Thyroid gland (tissue), 4 donors: ENCODE results near the gene EXOC1. TPM values are rescaled to one million over a fixed set of nuclear protein-coding genes. Genes with fewer than 3 reads are reported as not detected.

ENCODE experiments used
- DNase-seq, 2 donors: peaks; one replicate each; pipeline ENCODE4 v3.0.0-alpha.2; 2019
- H3K27ac ChIP-seq, 3 donors: fragments of 200-600 bp; sonication (generic); 1 replicate in 2 of 3; 2 replicates in 1 of 3; pipeline ENCODE4 v1.5.1; 2016 to 2019; ENCODE audit warnings: mild to moderate bottlenecking in 1 of 3, moderate library complexity in 1 of 3
- H3K27me3 ChIP-seq: fragments of 200-600 bp; sonication (generic); one replicate; pipeline ENCODE4 v1.5.1; 2019
- H3K36me3 ChIP-seq, 2 donors: fragments of 200-600 bp; sonication (generic); one replicate each; pipeline ENCODE4 v1.5.1; 2016 to 2019
- H3K4me1 ChIP-seq, 2 donors: fragments of 200-600 bp; sonication (generic); one replicate each; pipeline ENCODE4 v1.5.1; 2017 to 2019
- H3K4me3 ChIP-seq, 3 donors: fragments of 200-600 bp; sonication (generic); replicated peaks in 1 of 3; 1 replicate in 2 of 3; 2 replicates in 1 of 3; pipeline ENCODE4 v1.5.1; 2016; ENCODE audit warnings: mild to moderate bottlenecking in 1 of 3
- H3K9me3 ChIP-seq: fragments of 200-600 bp; sonication (generic); one replicate; pipeline ENCODE4 v1.5.1; 2017
- POLR2A ChIP-seq, 2 donors: fragments of 450-650 bp; IDR thresholded peaks; one replicate each; pipeline ENCODE4 v1.6.1; 2017; ENCODE audit warnings: antibody characterized with exemption in 2 of 2, mild to moderate bottlenecking in 2 of 2, moderate library complexity in 1 of 2
- WGBS, 2 donors: methylation state at CpG; one replicate each; pipeline ENCODE4 v1.1.5; 2017; 5-methylcytosine and 5-hydroxymethylcytosine counted together
- intact Hi-C: fragments of 100-400 bp; cut with DNase I; formaldehyde crosslinking; loops from one replicate; pipeline ENCODE4 v1.15.1; 2023
- total RNA-seq, 4 donors: library from RNA; depleted of rRNA; stranded (reverse); fragments of >200 nt; gene quantifications; one replicate each; pipeline ENCODE4 v1.2.3, GENCODE V29; 2016
- TF ChIP-seq, protein P1 (sequence below), 6 experiments: fragments of 200-600 bp in 3 of 6; fragments of 450-650 bp in 3 of 6; sonication (generic) in 3 of 6; IDR thresholded peaks; one replicate each; pipeline ENCODE4 v1.5.1; 2016 to 2019; ENCODE audit warnings: antibody characterized with exemption in 6 of 6, mild to moderate bottlenecking in 2 of 6, inconsistent platforms in 1 of 6, moderate library complexity in 1 of 6

EXOC1 gene
- total RNA-seq, 4 donors from 2014 or later = 32.9 to 38.3 (median 34.5) TPM

DNA sequence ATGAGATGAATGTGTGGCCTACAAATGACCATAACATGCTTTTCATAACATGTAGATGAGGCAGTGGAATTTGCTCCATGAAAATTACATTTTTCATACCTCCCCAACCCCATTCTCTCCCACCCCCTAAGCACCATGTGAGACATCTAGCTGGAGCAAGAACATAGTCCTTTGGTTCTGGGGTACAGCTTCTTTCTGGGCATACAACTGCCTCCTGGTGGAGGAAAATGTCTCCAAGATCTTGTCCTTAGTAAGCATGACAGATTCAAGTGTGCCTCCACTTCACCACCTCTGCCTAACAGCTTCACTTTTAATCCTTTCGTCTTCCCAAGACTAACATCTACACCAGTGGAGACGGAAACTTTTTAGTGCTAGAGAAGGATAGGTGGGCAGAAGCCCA lies 25.9 kb upstream of the EXOC1 start:
- no peak overlapping the region for H3K27ac ChIP-seq
- H3K4me1 ChIP-seq = no peaks in the 10 kb centered on the region
- 52 to 67% methylated on average over 2 of the region's 2 CpGs for WGBS, 2 donors
- intact Hi-C loops = no loop called here
- H3K9me3 ChIP-seq = no peaks in the 10 kb centered on the region
- no peak for TF ChIP-seq POLR2A (IDR thresholded peaks at IDR 0.05)
- TF ChIP-seq, protein P1, sequence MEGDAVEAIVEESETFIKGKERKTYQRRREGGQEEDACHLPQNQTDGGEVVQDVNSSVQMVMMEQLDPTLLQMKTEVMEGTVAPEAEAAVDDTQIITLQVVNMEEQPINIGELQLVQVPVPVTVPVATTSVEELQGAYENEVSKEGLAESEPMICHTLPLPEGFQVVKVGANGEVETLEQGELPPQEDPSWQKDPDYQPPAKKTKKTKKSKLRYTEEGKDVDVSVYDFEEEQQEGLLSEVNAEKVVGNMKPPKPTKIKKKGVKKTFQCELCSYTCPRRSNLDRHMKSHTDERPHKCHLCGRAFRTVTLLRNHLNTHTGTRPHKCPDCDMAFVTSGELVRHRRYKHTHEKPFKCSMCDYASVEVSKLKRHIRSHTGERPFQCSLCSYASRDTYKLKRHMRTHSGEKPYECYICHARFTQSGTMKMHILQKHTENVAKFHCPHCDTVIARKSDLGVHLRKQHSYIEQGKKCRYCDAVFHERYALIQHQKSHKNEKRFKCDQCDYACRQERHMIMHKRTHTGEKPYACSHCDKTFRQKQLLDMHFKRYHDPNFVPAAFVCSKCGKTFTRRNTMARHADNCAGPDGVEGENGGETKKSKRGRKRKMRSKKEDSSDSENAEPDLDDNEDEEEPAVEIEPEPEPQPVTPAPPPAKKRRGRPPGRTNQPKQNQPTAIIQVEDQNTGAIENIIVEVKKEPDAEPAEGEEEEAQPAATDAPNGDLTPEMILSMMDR (IDR thresholded peaks at IDR 0.05) = no peak
- H3K4me3 ChIP-seq = no peak overlapping the region
- no peaks in the 10 kb centered on the region for H3K36me3 ChIP-seq
- DNase-seq = no peak
- H3K27me3 ChIP-seq = no peaks in the 10 kb centered on the region

GRCh38 chr4:55830048-55830447 lies 23.4 kb upstream of the EXOC1 start:
- no peaks in the 10 kb centered on the region for H3K9me3 ChIP-seq
- WGBS, 2 donors = 85 to 92% methylated on average over 3 of the region's 3 CpGs
- H3K27me3 ChIP-seq = no peaks in the 10 kb centered on the region
- DNase-seq = no peak
- H3K36me3 ChIP-seq = no peaks in the 10 kb centered on the region
- H3K4me3 ChIP-seq = no peak overlapping the region
- no peaks in the 10 kb centered on the region for H3K4me1 ChIP-seq
- H3K27ac ChIP-seq = no peak overlapping the region
- TF ChIP-seq, protein P1 (IDR thresholded peaks at IDR 0.05) = no peak
- TF ChIP-seq POLR2A (IDR thresholded peaks at IDR 0.05) = no peak
- intact Hi-C loops = no loop called here

DNA sequence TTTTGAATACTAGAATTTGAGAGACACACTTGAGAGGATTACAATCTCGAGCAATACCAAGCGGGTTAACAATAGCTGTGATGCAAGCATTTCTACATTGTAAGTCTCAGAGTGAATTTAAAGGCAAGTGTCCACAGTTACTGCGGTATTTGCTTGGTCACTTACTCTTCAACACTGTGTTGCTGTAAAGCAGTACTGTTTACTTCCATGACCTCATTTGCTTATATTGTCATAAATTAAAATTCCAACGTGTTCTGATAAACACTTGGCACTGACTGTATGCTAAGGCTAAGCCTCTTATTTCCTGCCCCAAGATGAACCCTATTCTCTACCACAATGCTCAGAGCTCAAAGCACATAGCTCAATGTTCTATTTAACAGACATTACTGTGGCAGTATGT lies 22.7 kb upstream of the EXOC1 start:
- H3K4me3 ChIP-seq = no peak overlapping the region
- H3K36me3 ChIP-seq = no peaks in the 10 kb centered on the region
- no peak overlapping the region for H3K27ac ChIP-seq
- WGBS, 2 donors = 61 to 66% methylated on average over 4 of the region's 4 CpGs
- no peaks in the 10 kb centered on the region for H3K4me1 ChIP-seq
- no peak for TF ChIP-seq POLR2A (IDR thresholded peaks at IDR 0.05)
- TF ChIP-seq, protein P1 (IDR thresholded peaks at IDR 0.05) = no peak
- H3K9me3 ChIP-seq = no peaks in the 10 kb centered on the region
- intact Hi-C loops = no loop called here
- H3K27me3 ChIP-seq = no peaks in the 10 kb centered on the region
- no peak for DNase-seq

- DNase-seq = no peak
- TF ChIP-seq, protein P1 (IDR thresholded peaks at IDR 0.05) = no peak
- TF ChIP-seq POLR2A (IDR thresholded peaks at IDR 0.05) = no peak
- H3K4me1 ChIP-seq = no peaks in the 10 kb centered on the region
- no peak overlapping the region for H3K4me3 ChIP-seq
- 90 to 97% methylated on average over 3 of the region's 3 CpGs for WGBS, 2 donors
- no peaks in the 10 kb centered on the region for H3K9me3 ChIP-seq
- intact Hi-C loops = no loop called here
- no peak overlapping the region for H3K27ac ChIP-seq
- no peaks in the 10 kb centered on the region for H3K27me3 ChIP-seq
- no peaks in the 10 kb centered on the region for H3K36me3 ChIP-seq
Measured at GRCh38 chr4:55834086-55834795, 19.2 kb upstream of the EXOC1 start.

DNA sequence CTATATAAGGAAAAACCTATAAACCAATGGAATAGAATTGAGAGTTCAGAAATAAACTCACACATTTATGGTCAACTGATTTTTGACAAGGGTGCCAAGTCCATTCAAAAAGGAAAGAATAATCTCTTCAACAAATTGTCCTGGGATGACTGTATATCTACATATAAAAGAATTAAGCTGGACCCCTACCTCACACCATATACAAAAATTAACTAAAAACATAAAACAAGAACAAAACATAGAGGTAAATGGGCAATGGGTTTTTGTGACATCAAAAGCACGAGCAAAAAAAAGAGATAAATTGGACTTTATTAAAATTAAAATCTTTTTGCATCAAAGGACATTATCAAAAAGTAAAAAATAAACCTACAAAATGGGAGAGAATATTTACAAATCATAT lies 15.5 kb upstream of the EXOC1 start:
- Histone ChIP-seq H3K9me3 (no peaks in the 10 kb centered on the region), H3K36me3 (no peaks in the 10 kb centered on the region), H3K27me3 (no peaks in the 10 kb centered on the region), H3K27ac (no peak overlapping the region), H3K4me1 (no peaks in the 10 kb centered on the region), H3K4me3 (no peak overlapping the region)
- no peak for TF ChIP-seq POLR2A (IDR thresholded peaks at IDR 0.05)
- TF ChIP-seq, protein P1 (IDR thresholded peaks at IDR 0.05) = no peak
- intact Hi-C loops = no loop called here
- WGBS, 2 donors = 81 to 82% methylated on average over 1 of the region's 1 CpG
- DNase-seq = no peak
